NT2/D1 (cell line): ENCODE measurements around the gene OSBPL10.

Source experiments
- SUZ12 ChIP-seq: IDR thresholded peaks from 2 replicates; pipeline ENCODE4 v1.6.1; 2011; ENCODE audit not compliant: insufficient read length, insufficient read depth; ENCODE audit errors: extremely low read depth
- YY1 ChIP-seq: IDR thresholded peaks from 2 replicates; pipeline ENCODE4 v1.6.1; 2011; ENCODE audit not compliant: insufficient read length, insufficient read depth

GRCh38 chr3:31962801-31963205 lies 18.3 kb downstream of the OSBPL10 start:
- no peak for TF ChIP-seq SUZ12
- no peak for TF ChIP-seq YY1
